Endothelial cell of umbilical vein (primary cell): ENCODE data around the gene TMEM126A. TPM values are rescaled to one million over a fixed set of nuclear protein-coding genes. Genes with fewer than 3 reads are reported as not detected.

Source experiments
- BruUV-seq: library from RNA; stranded (reverse); fragments of 400-500 nt; replicated peaks from 2 replicates; lab custom pipeline; 2021; lab: Mats Ljungman, UMichigan
- CTCF ChIA-PET: fragments of 300-600, 350-600 bp; sonication (Branson Sonifier 250); formaldehyde crosslinking; loops from one replicate; lab custom pipeline; 2021; ENCODE audit warnings: antibody characterized with exemption, inconsistent platforms; lab: Charles Lee
- POLR2A ChIA-PET: fragments of 300-600, 350-600 bp; sonication (Branson Sonifier 250); formaldehyde crosslinking; loops from one replicate; lab custom pipeline; 2021; ENCODE audit warnings: antibody characterized with exemption, inconsistent platforms; lab: Charles Lee
- DNase-seq: peaks from one replicate; pipeline ENCODE4 v3.0.0-alpha.2; 2011; ENCODE audit warnings: low read depth, low spot score
- FAIRE-seq: peaks from 2 replicates; lab custom pipeline; 2011; peaks lifted over from hg19 to GRCh38; lab: Jason Lieb, UNC
- H2AFZ ChIP-seq: 2 replicates; pipeline ENCODE4 v1.6.0; 2012; ENCODE audit warnings: low read depth, low read length, control low read depth, inconsistent platforms
- H3K27ac ChIP-seq: 2 replicates; pipeline ENCODE4 v1.5.1; 2011; ENCODE audit warnings: low read depth, mild to moderate bottlenecking, control low read depth, low read length, moderate library complexity; ENCODE audit not compliant: insufficient read depth
- H3K27me3 ChIP-seq, 2 experiments: 2 replicates each; pipeline versions ENCODE4 v1.6.0 to v1.6.1; 2011; ENCODE audit warnings: low read length in 2 of 2, mixed read lengths in 1 of 2; ENCODE audit not compliant: control insufficient read depth in 2 of 2, insufficient read depth in 2 of 2
- H3K36me3 ChIP-seq, 2 experiments: 2 replicates in 1 of 2; 3 replicates in 1 of 2; pipeline ENCODE4 v1.5.1; 2011; ENCODE audit warnings: low read length in 2 of 2, mild to moderate bottlenecking in 1 of 2, moderate library complexity in 1 of 2; ENCODE audit not compliant: control insufficient read depth in 2 of 2, insufficient read depth in 2 of 2; ENCODE audit errors: extremely low read depth in 1 of 2
- H3K4me1 ChIP-seq: 3 replicates; pipeline ENCODE4 v1.5.1; 2011; ENCODE audit warnings: mild to moderate bottlenecking, low read length; ENCODE audit not compliant: control insufficient read depth, insufficient read depth; ENCODE audit errors: extremely low read depth
- H3K4me2 ChIP-seq: 2 replicates; pipeline ENCODE4 v1.6.1; 2011; ENCODE audit warnings: low read length, control low read depth, mixed read lengths; ENCODE audit not compliant: insufficient read depth
- H3K4me3 ChIP-seq, 3 experiments: fragments of 200-600 bp in 1 of 3; sonication (generic), shearing (Covaris generic) in 1 of 3; replicated peaks in 1 of 3; 2 replicates each; pipeline ENCODE4 v1.5.1; 2011 to 2016; ENCODE audit warnings: control low read depth in 3 of 3, low read length in 3 of 3, mild to moderate bottlenecking in 2 of 3, inconsistent platforms in 1 of 3, low read depth in 1 of 3, moderate library complexity in 1 of 3; ENCODE audit not compliant: insufficient read depth in 1 of 3
- H3K79me2 ChIP-seq: 2 replicates; pipeline ENCODE4 v1.6.0; 2012; ENCODE audit warnings: low read length, inconsistent platforms; ENCODE audit not compliant: control insufficient read depth, insufficient read depth
- H3K9ac ChIP-seq: replicated peaks from 2 replicates; pipeline ENCODE3; 2011; ENCODE audit warnings: low read length, control low read depth; ENCODE audit not compliant: insufficient read depth; ENCODE audit errors: extremely low read depth
- H3K9me1 ChIP-seq: replicated peaks from 3 replicates; pipeline ENCODE4 v1.6.0; 2011; ENCODE audit warnings: mild to moderate bottlenecking, low read length; ENCODE audit not compliant: control insufficient read depth, insufficient read depth; ENCODE audit errors: extremely low read depth
- H3K9me3 ChIP-seq: replicated peaks from 2 replicates; pipeline ENCODE4 v1.5.1; 2012; ENCODE audit warnings: low read length, inconsistent platforms; ENCODE audit not compliant: control insufficient read depth, insufficient read depth
- H4K20me1 ChIP-seq: replicated peaks from 2 replicates; pipeline ENCODE3; 2011; ENCODE audit warnings: mild to moderate bottlenecking, low read length; ENCODE audit not compliant: control insufficient read depth, insufficient read depth; ENCODE audit errors: extremely low read depth
- CTCF ChIP-seq, 2 donors: IDR thresholded peaks; 1 replicate in 1 of 2; 2 replicates in 1 of 2; pipeline ENCODE4 v1.5.1; 2011; ENCODE audit warnings: low read length in 2 of 2, mild to moderate bottlenecking in 2 of 2, moderate library complexity in 2 of 2, control low read depth in 1 of 2, inconsistent platforms in 1 of 2, low read depth in 1 of 2; ENCODE audit not compliant: insufficient read depth in 1 of 2; ENCODE audit errors: extremely low read depth in 1 of 2
- EZH2 ChIP-seq: IDR thresholded peaks from 2 replicates; pipeline ENCODE4 v1.6.1; 2012; ENCODE audit warnings: borderline replicate concordance, low read depth, mild to moderate bottlenecking, moderate library complexity, low read length, inconsistent platforms; ENCODE audit not compliant: severe bottlenecking
- FOS ChIP-seq: IDR thresholded peaks from 2 replicates; pipeline ENCODE4 v1.6.1; 2011; ENCODE audit warnings: mild to moderate bottlenecking, low read length, moderate library complexity, borderline replicate concordance; ENCODE audit not compliant: insufficient read depth
- JUN ChIP-seq: IDR thresholded peaks from 2 replicates; pipeline ENCODE4 v1.6.1; 2011; ENCODE audit warnings: borderline replicate concordance, low read depth; ENCODE audit not compliant: insufficient read length, insufficient read depth
- MYC ChIP-seq: IDR thresholded peaks from one replicate; pipeline ENCODE4 v1.6.1; 2011; ENCODE audit warnings: mild to moderate bottlenecking, low read depth, low read length
- POLR2A ChIP-seq: IDR thresholded peaks from 2 replicates; pipeline ENCODE4 v1.6.1; 2012; ENCODE audit warnings: low read depth, mild to moderate bottlenecking, control low read depth, low read length
- POLR2AphosphoS5 ChIP-seq: IDR thresholded peaks from 2 replicates; pipeline ENCODE4 v1.6.1; 2012; ENCODE audit warnings: low read depth, mild to moderate bottlenecking, control low read depth, low read length, moderate library complexity; ENCODE audit not compliant: insufficient read depth
- dilution Hi-C: fragments of 300-500 bp; cut with MboI; formaldehyde crosslinking; loops from one replicate; pipeline ENCODE4 v1.15.0; 2019; ENCODE audit warnings: low sequenced_read_pairs; ENCODE audit not compliant: extremely low pct_ligation_motif_present
- intact Hi-C: fragments of 100-400 bp; cut with micrococcal nuclease; formaldehyde crosslinking; loops from one replicate; pipeline ENCODE4 v1.10.0; 2022
- polyA plus RNA-seq, 4 experiments: library from polyadenylated mRNA; depleted of rRNA in 3 of 4; stranded (reverse) in 3 of 4; unstranded in 1 of 4; fragments of >200 nt; gene quantifications; 2 replicates each; pipeline versions ENCODE4 v1.2.1 to v1.2.3, GENCODE V29; 2011 to 2012; ENCODE audit warnings: missing spikeins in 1 of 4
- total RNA-seq: library from RNA; stranded (reverse); gene quantifications from 2 replicates; pipeline ENCODE4 v1.2.3, GENCODE V29; 2021

TMEM126A gene
- total and polyA plus RNA-seq, 2 donors (not counting 3 experiments of a cell fraction or from before 2014, with no cell fraction given): 35.3 to 45.8 TPM

GRCh38 chr11:85682330-85683305 lies 34.9 kb downstream of the TMEM126A start:
- H3K36me3 ChIP-seq: no peaks in the 10 kb centered on the region
- ChIA-PET CTCF (interaction anchor here (1.0 kb wide), 1 partner anchor 55 kb away, joined by 3 read pairs; no protein-coding TSS in a partner anchor), POLR2A (interaction anchor here (0.5 kb wide), 1 partner anchor 164 kb away, joined by 3 read pairs; no protein-coding TSS in a partner anchor)
- intact Hi-C loops: loop anchor here (1.0 kb wide), 1 partner anchor 17 kb away; the partner anchor contains the start of gene CREBZF
- H3K4me1 ChIP-seq: peaks cover 4% of the 10 kb centered on the region
- dilution Hi-C loops: no loop called here
- peak overlapping the region; percentile 15 for H3K27ac ChIP-seq
- H3K9me1 ChIP-seq: no peaks in the 10 kb centered on the region
- FAIRE-seq (peak; percentile 74), DNase-seq (peak; percentile 57)
- peak overlapping the region; percentile 46 to 68 (median 66) for H3K4me3 ChIP-seq
- H3K4me2 ChIP-seq: peak overlapping the region; percentile 80
- peak overlapping the region; percentile 97 for H2AFZ ChIP-seq
- no peaks in the 10 kb centered on the region for H3K9me3 ChIP-seq
- no peaks in the 10 kb centered on the region for H4K20me1 ChIP-seq
- peaks cover 9 to 25% of the 10 kb centered on the region in 2 experiments for H3K27me3 ChIP-seq
- peak overlapping the region; percentile 58 for H3K9ac ChIP-seq
- H3K79me2 ChIP-seq: no peaks in the 10 kb centered on the region
- TF ChIP-seq JUN: no peak
- TF ChIP-seq POLR2AphosphoS5: no peak
- no peak for TF ChIP-seq FOS
- TF ChIP-seq CTCF (IDR thresholded peaks at IDR 0.05; ENCODE audit: extremely low read depth in 1 of 2, insufficient read depth in 1 of 2, low read depth in 1 of 2, low read length in 2 of 2): no peak
- peak; percentile 44 for TF ChIP-seq POLR2A
- no peak for TF ChIP-seq MYC
- TF ChIP-seq EZH2: no peak
- BruUV-seq: no TSS peak
